Stimulated activated CD4-positive, alpha-beta T cell treated with anti-CD3 and anti-CD28 coated beads, TNF-alpha, amount 100 ng/mL, for 1 hour (primary cell): ENCODE data around the gene IL10.
"Not testable (repeated sequence)": the region's sequence is repeated elsewhere in the genome, so short reads cannot be mapped to it uniquely, and the experiment has no call there.

Experiments used
- DNase-seq, 3 donors: peaks; one replicate each; pipeline ENCODE4 v3.0.0-alpha.2; 2020; ENCODE audit warnings: low read depth in 3 of 3, low spot score in 1 of 3

Gene IL10

GRCh38 chr1:206768472-206769303 lies 3.6 kb downstream of the IL10 start:
- DNase-seq, result no peak

DNA sequence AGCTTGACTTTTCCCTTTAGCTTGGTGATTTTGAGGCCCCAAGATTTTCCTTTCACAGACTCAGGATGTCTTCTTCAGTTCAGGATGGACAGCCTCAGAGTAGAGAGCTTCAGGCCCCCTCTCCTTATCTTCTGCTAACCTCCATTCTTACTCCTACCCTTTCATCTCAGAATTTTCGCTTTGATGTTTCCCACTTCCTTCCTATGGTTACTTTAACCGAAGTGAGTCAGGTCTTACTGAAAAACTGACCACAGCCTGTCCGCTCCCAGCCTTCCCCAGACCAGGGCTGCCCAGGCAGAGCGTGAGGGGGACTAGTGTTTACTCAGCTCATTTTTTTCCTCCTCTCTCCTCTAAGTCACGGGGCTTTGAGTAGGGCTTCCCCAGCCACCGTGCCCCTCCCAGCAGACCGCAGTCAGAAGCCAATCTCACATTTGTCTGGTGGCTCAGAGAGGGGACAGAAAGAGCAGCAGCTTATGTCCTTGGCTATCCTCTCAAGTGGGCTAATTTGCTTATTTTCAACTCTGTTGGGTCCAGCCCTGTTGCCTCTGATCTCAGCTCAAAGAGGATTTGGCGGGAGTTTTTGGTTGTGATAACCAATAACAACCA lies 5.9 kb downstream of the IL10 start:
- peak in 2 of 3 donors; percentile 40 to 41 for DNase-seq

DNA sequence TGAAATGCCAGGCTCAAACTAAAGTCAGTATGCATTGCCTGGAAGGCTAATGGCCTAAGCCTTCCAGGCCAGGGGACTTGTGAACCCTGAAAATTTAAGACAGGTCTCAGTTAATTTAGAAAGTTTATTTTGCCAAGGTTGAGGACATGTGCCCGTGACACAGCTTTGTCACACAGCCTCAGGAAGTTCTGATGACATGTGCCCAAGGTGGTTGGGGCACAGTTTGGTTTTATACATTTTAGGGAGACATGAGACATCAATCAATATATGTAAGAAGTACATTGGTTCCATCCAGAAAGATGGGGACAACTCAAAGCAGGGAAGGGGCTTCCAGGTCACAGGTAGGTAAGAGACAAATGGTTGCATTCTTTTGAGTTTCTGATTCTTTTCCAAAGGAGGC lies 6.5 kb downstream of the IL10 start:
- DNase-seq, result not testable (repeated sequence)

DNA sequence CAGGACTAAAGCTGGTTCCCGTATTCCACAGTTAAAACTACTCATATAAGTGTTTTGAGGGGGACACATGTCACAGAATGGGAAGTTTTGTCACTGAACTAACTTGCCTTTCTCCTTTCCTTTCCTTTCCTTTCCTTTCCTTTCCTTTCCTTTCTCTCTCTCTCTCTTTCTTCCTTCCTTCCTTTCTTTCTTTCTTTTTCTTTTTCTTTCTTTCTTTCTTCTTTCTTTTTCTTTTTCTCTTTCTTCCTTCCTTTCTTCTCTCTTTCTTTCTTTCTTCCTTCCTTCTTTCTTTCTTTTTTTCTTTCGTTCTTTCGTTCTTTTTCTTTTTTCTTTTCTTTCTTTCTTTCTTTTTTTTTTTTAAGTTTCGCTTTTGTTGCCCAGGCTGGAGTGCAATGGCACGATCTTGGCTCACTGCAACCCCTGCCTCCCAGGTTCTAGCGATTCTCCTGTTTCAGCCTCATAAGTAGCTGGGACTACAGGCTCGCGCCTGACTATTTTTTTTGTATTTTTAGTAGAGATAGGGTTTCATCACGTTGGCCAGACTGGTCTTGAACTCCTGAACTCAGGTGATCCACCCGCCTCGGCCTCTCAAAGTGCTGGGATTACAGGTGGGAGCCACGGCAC lies 9.4 kb downstream of the IL10 start:
- DNase-seq, result not testable (repeated sequence)

GRCh38 chr1:206761159-206761768 lies 11.0 kb downstream of the IL10 start:
- DNase-seq, result no peak

- no peak for DNase-seq
Measured at GRCh38 chr1:206760590-206760989, 11.7 kb downstream of the IL10 start.

DNA sequence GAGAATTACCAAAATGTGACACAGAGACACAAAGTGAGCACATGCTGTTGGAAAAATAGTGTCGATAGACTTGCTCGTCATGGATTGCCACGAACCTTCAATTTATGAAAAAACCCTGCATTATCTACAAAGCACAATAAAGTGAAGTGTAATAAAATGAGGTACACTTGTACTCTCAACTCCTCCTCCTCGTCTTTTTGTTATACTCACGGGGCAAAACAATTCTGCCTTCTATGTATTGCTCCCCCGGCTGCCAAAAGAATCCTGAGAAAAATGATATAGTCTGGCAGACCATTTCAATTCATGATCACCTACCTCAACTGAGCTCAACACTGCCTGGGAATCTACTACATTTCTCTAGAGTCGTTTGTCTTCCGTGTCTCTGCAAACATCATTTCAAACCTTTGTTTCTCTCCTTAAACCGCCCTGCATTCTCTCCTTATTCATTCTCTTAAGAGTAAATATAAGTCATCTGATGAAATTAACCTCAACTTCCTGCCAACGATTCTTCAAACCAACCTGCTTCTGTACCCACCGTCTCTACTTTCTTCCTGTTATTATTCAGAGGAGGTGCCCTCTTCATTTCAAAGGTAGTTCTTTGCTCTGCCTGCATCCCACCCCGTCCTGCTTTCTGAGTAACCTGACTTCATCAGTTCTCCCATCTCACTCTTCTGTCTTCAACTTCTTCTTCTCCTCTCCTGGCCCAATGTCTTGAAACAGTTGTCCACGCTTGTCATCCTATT lies 14.6 kb downstream of the IL10 start:
- no peak for DNase-seq

DNA sequence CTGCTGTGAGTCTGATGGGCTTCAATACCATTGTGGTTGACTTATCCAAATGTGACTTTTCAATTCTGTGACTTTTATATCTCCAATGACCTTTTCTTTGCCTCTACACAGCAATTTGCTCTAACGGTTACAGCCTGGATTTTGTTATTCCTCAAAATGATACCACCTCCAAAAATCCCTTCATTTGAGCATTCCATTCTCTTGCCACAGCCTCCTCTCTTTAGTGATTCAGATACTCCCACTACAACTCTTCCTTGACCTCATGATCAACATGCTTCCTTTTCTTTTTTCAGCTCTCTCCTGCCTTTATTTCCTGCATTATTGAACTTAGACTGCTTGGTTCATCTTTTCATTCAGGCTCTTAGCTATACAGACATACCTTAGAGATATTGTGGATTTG lies 18.3 kb downstream of the IL10 start:
- DNase-seq, result no peak

DNA sequence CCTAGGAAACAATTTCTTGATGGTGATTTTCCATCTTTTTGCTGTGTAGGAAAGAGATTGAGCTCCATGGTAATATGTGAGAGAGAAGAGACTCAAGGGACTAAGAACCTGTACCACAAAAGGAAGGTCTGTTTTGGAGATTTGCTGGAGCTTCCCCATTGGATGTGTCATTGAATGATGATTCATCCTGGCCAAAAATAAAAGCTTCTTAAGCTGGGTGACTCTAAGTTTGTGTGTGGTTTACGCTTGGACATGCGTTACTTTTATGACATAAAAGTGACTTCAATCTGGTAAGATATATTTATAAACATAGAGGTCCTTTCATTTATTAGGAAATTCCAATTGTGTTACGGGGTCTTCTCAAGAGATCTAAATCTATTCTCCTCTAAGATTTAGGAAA lies 19.2 kb downstream of the IL10 start:
- no peak for DNase-seq

GRCh38 chr1:206752481-206752880 lies 19.8 kb downstream of the IL10 start:
- no peak for DNase-seq

DNA sequence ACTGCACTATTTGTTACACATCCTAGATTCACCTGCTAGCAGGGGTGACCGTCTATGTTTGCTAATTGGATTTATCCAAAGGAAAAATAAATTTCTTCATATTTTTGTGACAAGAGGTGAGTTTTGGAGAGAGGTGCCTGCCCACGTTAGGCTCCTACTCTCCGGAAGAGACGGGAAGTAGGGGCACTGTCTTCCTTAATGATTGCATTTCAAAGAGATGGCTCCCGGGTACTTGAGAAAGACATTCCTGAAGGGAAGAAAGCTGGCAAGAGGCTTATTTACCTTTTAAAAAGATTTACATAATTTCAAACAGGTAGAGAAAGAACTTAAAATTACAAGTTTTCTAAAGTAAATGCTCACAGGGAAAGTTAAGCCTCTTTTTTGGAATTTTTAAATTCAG lies 20.4 kb downstream of the IL10 start:
- no peak for DNase-seq

- no peak for DNase-seq
Measured at GRCh38 chr1:206748348-206749030, 23.8 kb downstream of the IL10 start.

GRCh38 chr1:206745301-206745700 lies 27.0 kb downstream of the IL10 start:
- DNase-seq, result no peak

GRCh38 chr1:206744683-206745082 lies 27.6 kb downstream of the IL10 start:
- DNase-seq, result no peak

GRCh38 chr1:206742719-206743383 lies 29.4 kb downstream of the IL10 start:
- no peak for DNase-seq

DNA sequence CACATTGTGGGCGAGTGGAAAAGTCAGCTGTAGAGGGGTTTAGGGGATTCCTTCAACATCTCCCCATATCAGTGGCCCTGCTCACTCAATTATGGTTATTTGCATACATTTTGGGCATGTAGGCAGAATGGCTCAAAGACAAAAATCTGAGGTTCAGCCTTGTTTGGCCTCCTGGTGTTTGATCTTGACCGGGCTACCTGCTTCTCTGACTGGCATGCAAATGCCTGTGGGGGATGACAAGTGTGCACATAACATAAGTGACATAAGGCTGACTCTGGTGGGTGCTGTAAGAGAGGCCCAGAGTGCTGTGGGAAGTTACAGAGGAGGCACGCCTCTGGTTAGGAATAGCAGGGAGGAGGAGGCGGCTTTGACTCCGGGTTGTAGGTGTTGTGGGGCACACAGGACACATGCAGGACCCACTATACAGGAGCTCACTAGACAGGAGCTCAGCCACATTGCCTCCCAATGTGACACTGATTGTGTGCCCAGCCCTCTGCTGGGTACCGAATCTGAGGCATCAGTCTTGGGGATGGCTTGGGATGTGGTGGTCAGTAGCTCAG lies 31.1 kb downstream of the IL10 start:
- DNase-seq, result no peak

GRCh38 chr1:206739411-206740076 lies 32.8 kb downstream of the IL10 start:
- DNase-seq, result no peak

DNA sequence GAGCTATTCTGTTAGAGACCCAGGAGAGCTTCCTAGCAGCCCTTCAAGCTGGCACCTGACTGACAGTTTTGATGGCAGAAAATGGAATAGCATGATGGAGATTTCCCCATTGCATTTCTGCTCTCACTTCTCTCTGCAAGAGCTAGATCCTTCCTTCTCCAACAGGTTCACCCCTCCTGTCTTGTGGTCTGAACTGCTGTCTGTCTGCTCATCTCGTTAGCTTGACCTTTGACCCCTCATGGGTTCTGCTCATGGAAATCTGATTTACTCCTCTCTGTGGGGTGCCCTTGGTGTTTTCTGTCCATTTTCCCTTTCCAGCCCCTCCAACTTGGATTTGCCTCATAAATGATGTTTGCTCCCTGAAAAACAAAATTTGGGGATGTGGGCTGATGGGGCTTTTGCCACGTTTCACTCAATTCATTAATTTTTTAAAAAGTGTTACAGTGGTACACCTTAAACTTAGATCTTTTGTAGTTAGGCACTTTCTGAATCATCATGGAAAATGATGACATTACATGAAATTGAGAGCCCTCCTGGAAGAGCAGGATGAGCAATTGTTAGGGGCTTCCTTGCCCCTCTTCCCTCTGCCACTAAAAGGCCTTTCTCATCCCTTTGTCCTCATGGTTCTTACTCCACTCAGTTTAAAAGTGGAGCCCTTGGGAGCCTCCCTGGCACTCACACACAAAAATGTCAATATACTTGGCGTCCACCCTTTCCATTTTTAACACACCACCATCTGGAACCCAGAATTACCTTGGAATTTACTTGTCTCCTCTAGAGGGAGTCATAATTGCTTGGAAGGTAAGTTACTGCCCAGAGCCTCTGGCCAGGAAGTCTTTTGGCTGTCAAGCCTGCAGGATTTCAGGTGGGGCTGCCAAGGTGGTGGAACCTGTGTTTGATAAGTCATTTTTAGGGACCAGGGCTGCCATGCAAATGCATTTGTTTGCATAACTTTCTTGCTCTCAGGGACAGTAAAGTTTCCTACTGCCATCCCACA lies 33.6 kb downstream of the IL10 start:
- no peak for DNase-seq
